GOT3 (cell line): ENCODE results near the gene PPP1R9A.

Experiments
- DNase-seq: peaks from one replicate; lab custom pipeline; 2025; ENCODE audit warnings: mixed read lengths; lab: John Stamatoyannopoulos, UW

The PPP1R9A gene

DNA sequence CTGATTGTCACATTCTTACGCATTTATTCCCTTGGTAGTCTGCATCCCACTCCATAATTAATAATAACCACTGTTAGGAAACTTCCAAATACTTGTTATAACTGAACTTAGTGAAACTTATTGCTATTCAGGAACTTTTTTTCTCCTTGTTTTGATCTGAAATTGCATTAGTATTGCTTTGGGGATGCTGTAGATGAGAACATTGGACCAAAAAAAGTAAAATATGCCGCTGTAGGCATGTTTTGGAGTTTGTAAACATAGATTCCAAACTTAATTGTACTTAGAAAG lies 1.7 kb downstream of the PPP1R9A start:
- DNase-seq: no peak

DNA sequence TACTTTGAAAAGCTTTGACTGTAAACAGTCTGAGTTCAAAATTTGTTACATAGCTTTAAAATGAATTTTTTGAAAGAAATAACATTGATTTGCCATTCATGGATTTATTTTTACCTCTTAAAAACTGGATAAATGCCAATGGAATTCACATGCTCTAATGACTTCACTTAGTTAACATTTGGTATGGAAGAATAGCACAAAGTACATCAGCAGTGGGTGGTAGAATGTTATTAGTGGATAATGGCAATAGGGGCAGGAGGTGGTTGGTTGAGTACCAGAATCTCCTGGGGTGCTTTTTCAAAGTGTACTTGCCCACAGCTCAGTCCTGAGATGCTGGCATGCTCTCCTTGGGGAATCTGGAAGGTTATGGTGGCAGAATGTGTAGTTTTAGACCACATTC lies 4.7 kb downstream of the PPP1R9A start:
- no peak for DNase-seq

DNA sequence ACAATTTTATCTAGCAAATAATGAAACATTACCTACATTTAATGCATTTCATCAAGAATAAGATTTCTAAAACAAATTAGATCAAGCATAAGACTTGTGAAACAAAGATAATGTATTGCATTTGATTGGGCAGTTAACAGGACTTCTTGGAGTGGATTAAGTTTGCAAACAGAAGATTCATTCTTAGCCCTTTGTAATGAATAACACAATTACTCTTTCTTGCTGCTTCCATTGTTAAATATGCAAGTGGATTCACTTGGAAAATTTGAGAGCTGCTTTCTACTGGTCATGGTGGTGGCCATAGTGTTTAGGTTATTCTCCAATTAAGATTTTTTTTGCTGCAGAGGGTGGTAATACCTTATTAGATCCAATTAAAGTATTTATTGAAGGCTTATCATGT lies 6.0 kb downstream of the PPP1R9A start:
- no peak for DNase-seq

DNA sequence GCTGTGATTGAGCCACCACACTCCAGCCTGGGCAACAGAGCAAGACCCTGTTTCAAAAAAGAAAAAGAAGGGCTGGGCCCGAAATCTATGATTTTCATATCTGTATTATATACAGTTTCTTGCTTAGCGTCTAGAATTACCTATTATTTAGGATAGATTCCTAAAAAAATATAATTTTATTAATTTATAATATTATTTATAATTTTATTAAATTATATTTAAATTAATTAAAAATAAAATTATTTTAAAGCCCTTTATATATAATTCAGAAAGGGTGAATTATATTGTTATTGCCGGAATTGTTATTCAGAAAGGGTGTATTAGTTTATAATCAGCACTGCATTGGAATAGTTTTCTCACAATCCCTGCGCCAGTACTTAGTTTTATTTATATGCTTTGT lies 14.5 kb downstream of the PPP1R9A start:
- no peak for DNase-seq

DNA sequence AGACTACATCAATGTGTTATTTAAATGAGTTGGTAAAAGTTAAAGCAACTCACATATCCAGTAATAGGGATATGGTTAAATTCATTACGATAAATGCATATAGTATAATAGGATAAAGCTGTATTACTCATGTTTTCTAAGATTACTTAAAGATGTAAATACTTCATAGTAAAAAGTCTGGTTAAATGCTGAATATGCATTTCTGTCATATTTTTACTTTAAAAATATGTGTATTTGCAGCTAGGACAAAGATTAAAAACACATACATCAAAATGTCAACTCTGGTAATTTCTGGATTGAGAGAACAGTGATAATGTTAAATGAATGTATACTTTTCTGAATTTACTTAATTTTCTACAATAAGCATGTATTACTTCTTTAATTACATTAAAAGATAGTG lies 15.1 kb downstream of the PPP1R9A start:
- DNase-seq: no peak

DNA sequence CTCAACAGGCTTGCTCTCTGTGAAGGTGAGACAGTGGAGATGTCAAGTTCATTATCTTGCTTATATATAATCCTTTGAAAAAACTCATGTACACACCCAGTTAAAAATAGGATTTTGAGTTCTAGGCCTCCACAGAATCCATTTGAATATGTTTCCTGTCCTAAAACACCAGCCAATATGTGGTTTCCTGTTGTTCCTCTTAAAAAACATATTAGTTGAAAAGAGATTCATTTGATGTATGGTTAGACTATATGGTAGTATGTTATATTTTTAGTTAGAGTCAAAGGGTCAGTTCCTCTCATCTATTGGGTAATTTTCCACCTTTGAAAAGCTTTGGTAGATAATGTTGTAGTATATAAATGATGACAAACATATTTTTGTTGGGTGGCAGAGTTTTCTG lies 16.0 kb downstream of the PPP1R9A start:
- no peak for DNase-seq

DNA sequence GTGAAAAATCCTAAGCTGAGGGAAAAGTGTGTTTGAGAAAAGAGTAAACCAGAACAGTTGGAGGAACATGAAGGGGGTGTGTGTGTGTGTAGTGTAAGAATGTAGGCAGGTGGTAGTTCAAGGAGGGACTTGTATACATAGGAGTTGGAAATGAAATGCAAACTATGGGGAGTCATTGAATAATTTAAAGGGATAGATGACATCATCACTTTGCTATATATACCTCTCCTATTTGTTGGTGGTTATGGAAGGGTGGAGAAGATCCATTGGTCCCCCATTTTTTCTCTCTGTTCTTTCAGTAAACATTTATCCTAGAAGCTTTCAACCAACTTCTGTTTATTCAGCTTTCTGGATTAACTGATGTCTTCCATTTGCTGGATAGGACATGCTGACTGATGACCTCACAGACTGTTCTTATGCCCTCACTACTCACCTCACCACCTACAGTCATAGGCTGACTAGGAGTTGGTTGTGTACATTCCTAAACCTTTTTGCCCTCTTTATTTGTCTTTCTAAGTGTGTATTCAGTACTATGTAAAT lies 20.8 kb downstream of the PPP1R9A start:
- no peak for DNase-seq

DNA sequence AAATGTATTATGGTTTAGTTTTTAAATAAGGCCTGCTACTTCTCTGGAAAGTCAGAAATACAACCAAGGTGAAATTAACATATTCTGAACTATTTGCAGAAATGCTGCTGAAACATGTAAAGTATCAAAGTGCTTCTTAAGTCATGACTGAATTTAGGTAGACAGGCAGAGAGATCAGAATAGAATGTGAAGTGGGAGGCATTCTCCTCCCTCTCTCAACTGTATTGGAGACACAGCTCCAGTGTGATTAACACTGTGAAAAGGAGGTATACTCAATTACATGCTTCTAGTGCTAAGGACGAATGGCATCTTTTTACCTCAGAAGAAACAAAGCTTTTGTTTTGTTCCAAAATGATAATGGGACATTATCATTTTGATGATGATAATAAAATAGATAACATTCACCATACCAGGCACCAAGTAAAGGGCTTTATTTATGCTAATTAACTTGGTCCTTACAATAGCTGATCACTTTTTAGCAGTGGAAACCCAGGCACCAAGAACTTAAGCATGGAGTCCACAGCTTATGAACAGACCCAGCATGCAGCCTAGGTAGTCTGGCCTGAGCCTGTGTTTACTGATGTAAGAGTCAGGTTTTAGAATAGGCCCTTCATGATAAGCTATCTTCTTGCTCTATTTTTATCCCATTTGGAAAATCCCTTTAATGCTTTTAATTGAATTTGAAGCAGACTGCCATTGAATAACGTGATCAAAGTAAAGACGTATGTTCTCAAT lies 26.0 kb downstream of the PPP1R9A start:
- no peak for DNase-seq

DNA sequence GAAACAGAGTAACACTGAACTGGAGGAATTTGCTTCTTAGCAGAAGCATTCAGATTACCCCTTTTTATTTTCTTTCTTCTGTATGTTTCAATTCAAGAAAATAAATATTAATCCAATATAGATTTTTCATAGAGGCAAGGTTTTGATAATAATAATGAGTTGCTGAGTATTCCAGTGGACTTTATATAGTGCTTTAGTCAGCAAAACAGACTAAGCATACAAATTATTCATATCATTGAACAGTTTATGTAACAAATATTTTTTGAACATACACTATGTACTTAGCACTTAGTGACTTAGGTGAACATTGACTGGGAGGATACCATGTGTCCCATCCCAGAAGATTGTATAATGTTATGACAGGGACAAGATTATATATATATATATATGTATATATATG lies 32.0 kb downstream of the PPP1R9A start:
- DNase-seq: no peak

DNA sequence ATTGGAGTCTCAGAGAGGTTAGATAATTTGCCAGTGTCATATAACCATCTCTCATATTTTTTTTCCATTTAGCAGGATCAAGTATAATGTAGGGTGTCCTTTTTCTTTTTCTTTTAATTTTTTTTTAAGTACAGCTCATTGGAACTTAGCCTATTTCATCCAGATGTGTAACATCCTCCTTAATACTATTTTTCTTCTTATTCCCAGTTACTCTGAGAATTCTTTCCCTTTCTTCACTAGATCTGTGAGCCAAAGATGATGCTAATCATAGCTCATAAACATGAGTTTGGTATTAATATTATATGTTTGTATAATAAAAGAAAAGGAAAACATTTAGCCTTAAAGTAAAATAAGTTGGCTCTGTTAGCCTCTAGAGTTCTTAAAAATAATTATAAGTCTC lies 32.8 kb downstream of the PPP1R9A start:
- DNase-seq: no peak

DNA sequence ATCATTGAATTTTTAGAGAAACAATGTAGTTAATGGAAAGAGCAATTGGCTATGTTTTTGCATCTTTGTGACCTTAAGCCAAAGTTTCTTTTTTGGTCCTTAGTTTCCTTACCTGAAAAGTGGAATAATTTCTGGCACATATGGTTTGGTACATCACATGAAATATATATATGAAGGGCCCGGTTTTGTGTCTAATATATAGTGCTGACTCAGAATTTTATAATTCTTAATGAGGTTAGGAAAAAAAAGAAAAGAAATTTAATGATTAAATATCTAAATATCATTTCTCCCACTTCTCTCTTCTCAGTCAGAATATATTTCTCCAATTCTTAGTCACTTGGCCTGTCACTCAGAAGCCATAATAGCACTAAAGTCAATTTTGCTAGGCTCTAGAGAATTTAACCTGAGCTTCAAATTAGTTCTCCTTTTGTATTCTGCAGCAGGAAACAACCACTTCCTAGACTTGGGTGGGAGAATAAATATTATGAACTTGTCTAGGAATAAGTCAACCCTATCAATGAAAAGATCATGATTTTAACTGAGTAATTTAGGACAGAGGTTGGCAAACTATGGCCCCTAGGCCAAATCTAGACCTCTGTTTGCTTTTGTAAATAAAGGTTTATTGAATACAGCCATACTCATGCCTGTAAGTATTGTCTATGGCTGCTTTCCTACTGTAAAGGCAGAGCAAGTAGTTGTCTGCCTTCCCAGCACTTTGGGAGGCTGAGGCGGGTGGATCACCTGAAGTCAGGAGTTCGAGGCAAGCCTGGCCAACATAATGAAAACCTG lies 34.6 kb downstream of the PPP1R9A start:
- DNase-seq: no peak

DNA sequence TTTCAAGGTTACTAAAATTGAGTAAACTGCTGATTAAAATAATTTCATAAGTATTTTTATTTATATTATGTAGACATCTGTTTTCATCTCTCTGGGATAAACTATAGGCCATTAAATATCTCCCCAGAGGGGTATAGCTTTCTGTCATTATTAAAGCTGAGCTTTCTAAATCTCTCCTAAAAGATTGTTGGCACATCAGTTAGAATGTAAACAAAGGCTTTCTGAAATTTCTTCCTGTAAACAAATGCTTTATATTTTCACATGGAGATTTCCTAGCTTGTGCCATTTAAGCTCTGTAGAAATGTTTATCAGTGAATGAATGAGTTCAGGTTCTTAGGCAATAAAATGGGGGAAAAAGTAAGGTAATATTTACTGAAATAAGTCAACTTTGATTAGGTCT lies 35.7 kb downstream of the PPP1R9A start:
- no peak for DNase-seq

DNA sequence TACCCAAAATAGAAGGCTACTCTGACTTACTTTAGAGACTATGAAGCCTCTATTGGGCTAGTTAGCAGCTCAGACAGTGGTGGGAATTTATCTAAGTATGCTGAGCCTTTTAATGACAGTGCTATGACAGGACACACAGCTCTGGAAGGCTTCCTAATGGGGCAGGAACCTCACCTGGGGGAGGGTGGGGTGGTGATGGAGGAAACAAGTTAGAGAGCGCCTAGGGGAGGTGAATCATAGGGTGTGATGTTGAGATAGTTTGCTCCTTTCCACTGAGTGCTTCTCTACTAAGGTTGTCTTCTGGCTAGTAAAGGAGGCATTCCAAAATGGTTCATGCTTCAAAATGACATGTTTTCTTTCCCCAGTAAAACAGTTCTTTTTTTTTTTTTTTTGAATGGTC lies 42.1 kb downstream of the PPP1R9A start:
- no peak for DNase-seq

DNA sequence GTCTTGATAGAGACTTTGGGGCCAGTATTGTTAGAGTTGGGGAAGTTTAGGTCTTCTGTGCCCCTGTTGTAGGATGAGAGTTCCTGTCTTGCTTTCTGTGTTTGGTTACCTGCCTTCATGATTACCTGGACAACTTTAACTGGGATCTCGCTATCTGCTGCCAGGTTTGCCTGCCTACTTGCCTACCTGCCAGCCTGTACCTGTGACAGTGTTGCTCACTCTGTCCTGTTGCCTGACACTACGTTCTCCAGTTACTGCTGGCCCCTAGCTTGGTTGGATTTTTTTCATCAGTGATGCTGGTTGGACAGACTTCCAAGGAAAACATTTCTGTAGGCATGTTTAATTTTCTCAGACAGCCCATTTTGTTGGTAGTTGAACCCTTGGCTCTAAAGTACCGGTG lies 48.4 kb downstream of the PPP1R9A start:
- DNase-seq: no peak

DNA sequence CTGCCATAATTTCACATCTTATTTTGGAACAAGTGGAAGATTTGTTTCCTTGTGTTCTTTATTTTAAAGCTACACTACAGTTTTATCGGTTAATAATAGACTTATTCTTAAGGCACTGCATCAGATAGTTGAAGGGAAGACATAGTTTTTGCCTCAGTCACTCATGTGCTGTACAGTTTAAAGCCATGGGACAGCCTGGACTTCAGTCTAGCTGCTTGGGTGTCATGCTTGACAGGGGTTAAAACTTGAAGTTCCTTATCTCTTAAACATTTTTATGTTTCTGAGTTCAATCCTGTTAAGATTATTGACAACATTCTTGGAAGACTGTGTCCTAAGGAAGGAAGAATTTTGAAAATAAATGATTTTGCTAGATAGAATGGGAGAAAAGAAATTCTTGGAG lies 49.7 kb downstream of the PPP1R9A start:
- no peak for DNase-seq

DNA sequence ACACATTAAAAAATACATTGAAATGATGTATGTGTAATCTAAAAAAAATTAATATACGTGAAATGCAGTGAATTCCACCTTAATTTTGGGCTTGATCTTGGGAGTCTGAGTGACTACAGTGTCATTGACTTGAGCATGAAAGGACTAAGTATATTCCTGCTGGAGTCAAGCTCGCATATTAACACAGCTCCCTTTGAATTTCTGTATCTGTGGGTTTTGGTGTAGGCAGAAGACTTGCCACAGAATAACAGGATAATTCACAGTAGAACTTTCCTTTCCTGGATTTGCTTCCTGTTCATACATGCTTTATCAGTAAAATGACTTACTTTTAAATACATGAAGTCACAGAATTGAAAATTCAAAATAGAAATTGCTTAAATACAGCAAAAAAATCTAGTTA lies 55.3 kb downstream of the PPP1R9A start:
- no peak for DNase-seq

DNA sequence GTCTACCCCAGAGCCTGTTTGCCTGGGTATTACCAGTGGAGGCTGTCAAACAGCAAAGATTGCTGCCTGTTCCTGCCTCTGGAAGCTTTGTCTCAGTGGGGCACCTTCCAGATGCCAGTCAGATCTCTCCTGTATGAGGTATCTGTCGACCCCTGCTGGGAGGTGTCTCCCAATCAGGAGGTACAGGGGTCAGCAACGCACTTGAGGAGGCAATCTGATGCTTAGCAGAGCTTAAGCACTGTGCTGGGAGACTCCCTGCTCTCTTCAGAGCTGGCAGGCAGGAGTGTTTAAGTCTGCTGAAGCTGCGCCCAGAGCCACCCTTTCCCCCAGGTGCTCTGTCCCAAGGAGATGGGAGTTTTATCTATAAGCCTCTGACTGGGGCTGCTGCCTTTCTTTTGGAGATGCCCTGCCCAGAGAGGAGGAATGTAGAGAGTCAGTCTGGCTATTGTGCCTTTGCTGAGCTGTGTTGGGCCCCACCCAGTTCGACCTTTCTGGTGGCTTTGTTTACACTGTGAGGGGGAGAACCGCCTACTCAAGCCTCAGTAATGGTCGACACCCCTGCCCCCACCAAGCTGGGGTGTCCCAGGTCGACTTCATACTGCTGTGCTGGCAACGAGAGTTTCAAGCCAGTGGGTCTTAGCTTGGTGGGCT lies 62.2 kb downstream of the PPP1R9A start:
- no peak for DNase-seq

DNA sequence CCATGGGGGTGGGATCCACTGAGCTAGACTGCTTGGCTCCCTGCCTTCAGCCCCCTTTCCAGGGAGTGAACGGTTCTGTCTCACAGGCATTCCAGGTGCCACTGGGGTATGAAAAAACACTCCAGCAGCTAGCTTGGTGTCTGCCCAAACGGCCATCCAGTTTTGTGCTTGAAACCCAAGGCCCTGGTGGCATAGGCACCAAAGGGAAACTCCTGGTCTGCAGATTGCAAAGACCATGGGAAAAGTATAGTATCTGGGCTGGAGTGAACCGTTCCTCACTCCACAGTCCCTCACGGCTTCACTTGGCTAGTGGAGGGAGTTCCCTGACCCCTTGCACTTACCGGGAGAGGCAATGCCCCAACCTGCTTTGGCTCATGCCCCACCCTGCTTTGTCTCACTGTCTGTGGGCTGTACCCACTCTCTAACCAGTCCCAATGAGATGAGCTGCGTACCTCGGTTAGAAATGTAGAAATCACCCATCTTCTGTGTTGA lies 62.7 kb downstream of the PPP1R9A start:
- DNase-seq: no peak

DNA sequence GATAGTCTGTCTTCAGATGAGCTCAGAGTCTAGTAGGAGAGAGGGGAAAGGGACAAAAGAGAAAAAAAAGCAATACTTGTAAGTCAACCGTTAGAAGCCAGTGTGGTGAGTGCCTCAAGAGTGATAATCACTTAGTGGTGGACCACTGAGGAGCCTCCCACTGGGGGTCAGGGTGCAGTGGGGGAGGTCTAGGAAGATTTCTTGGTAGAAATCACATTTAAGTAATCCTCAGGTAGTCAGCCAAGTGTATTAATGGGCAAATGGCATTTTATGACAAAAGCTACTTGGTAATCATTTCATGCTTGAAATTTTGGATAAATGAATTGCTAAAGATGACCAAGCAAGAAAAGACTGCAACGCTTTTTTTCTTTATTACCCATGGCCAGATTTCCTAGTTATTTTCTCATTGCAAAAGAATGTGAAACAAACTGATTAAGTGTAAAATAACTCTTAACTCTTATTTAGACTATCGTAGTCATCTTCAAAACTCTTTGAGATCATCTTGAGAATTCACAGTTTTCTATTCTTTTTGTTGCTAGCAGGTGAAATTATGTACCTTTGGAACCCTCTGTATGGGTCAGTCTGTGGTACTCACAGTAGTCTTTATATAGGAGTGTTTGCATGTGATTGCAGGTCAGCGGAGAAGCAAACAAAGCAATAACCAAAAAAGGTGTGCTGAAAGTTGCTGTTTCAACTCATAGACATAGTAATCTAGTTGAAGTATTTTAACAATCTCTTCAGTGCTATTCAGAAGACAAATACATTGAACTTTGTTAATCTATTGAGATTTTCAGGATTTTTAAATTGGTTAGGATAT lies 63.9 kb downstream of the PPP1R9A start:
- no peak for DNase-seq

DNA sequence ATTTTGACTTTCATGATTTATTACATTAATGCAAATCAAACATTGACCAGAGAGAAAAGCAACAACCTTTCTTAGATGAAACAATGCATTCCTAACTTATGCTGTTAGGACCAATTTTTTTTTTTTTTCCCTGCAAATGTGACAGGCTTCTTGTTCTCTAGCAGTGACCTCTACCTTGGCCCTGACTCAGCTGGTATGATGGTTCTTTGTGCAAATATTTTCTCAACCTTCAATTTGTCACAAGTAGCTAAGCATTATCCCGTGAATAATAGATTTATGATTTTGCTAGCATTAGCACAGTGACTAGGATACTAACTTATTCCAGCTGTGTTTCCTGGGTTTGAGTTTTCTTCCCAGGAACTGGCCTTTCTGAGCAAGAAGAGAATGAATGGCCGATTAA lies 64.9 kb downstream of the PPP1R9A start:
- DNase-seq: no peak

DNA sequence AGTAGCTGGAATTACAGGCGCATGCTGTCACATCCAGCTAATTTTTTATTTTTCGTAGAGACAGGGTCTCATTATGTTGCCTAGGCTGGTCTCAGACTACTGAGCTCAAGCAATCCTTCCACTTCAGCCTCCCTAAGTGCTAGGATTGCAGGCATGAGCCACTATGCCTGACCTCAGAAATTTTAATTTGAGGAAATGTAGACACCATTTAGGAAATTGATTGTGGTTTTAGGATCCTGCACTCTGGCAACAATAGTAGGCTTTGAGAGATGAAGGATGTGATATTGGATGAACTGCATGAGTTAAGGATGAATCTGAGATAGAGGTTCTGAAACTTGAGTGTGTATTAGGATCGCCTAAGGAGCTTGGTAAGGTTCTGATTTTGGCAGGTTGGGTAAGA lies 66.5 kb downstream of the PPP1R9A start:
- DNase-seq: no peak

DNA sequence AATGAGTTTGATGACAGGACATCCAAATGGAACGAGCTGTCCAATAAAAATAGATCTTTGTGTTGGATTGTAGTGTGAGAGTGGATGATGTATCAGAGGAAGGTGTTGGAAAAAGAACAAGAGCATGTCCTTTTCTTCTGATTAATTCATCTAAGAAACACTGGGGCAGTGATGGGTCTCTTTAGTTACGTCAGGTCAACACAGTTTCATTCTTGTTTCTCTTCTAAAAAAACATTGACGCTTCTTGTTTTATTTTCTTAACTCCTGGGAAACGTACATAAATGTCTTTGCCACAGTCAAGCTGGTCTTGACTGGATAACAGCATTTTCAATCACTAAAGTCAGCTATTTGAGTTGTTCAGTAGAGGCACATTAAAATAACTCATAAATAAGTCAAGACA lies 67.0 kb downstream of the PPP1R9A start:
- DNase-seq: no peak
